RWPE1 (cell line): ENCODE results near the gene PLIN4.

Experiments
- CTCF ChIA-PET: fragments of 350-600 bp; sonication (Branson Sonifier 250); formaldehyde crosslinking; extraction: SDS; loops from one replicate; lab custom pipeline; 2021; lab: Yijun Ruan, JAX
- POLR2A ChIA-PET: fragments of 400-600 bp; formaldehyde crosslinking; extraction: SDS; loops from one replicate; lab custom pipeline; 2020; ENCODE audit warnings: antibody characterized with exemption; ENCODE audit not compliant: low non-redundant PET; lab: Yijun Ruan, JAX
- DNase-seq: peaks from one replicate; pipeline ENCODE4 v3.0.0; 2012; ENCODE audit warnings: low spot score
- H3K27ac ChIP-seq: fragments of 450-650 bp; 2 replicates; pipeline ENCODE4 v1.5.1; 2017
- TF ChIP-seq, protein P1 (sequence below): fragments of 450-650 bp; conservative IDR thresholded peaks from 2 replicates; pipeline ENCODE4 v1.5.1; 2017; ENCODE audit warnings: low read depth, mild to moderate bottlenecking

Gene PLIN4

DNA sequence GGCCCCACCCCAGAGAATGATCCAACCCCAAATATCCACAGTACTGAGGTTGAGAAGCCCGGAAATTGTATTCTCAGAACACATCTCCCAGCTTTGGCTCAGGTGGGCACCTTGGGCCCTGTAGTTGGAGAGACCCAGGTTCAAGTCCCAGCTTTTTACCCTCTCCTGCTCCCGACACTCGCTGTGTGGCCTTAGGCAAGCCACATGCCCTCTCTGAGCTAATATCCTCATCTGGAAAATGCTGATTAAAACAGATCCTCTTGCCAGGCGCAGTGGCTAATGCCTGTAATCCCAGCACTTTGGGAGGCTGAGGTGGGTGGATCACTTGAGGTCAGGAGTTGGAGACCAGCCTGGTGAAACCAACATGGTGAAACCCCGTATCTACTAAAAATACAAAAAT, 2.6 kb downstream of the PLIN4 start:
- peak overlapping the region; percentile 6; the same call in 1 of the 2 replicates for H3K27ac ChIP-seq
- ChIA-PET CTCF (interaction anchor here (1.3 kb wide), 1 partner anchor 10 kb away, joined by 3 read pairs; no protein-coding TSS in a partner anchor), POLR2A (no interaction called here)
- TF ChIP-seq, protein P1, sequence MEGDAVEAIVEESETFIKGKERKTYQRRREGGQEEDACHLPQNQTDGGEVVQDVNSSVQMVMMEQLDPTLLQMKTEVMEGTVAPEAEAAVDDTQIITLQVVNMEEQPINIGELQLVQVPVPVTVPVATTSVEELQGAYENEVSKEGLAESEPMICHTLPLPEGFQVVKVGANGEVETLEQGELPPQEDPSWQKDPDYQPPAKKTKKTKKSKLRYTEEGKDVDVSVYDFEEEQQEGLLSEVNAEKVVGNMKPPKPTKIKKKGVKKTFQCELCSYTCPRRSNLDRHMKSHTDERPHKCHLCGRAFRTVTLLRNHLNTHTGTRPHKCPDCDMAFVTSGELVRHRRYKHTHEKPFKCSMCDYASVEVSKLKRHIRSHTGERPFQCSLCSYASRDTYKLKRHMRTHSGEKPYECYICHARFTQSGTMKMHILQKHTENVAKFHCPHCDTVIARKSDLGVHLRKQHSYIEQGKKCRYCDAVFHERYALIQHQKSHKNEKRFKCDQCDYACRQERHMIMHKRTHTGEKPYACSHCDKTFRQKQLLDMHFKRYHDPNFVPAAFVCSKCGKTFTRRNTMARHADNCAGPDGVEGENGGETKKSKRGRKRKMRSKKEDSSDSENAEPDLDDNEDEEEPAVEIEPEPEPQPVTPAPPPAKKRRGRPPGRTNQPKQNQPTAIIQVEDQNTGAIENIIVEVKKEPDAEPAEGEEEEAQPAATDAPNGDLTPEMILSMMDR, result no peak
- DNase-seq, result no peak

DNA sequence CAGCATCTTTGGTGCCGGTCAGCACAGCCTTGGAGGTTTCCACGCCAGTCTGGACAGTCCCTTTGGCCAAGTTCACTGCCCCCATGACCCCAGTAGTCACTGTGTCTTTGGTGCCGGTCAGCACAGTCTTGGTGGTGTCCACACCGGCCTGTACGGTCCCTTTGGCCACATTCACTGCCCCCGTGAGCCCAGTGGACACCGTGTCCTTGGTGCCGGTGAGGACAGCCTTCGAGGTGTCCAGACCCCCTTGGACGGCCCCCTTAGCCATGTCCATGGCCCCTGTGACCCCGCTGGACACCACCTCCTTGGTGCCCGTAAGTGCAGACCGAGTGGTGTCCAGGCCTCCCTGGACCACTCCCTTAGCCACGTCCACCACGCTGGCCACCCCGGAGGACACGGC, 5.0 kb downstream of the PLIN4 start:
- ChIA-PET POLR2A (no interaction called here), CTCF (interaction anchor here (1.0 kb wide), 1 partner anchor 12 kb away, joined by 4 read pairs; no protein-coding TSS in a partner anchor)
- no peak overlapping the region for H3K27ac ChIP-seq
- TF ChIP-seq, protein P1, result no peak
- DNase-seq, result no peak

DNA sequence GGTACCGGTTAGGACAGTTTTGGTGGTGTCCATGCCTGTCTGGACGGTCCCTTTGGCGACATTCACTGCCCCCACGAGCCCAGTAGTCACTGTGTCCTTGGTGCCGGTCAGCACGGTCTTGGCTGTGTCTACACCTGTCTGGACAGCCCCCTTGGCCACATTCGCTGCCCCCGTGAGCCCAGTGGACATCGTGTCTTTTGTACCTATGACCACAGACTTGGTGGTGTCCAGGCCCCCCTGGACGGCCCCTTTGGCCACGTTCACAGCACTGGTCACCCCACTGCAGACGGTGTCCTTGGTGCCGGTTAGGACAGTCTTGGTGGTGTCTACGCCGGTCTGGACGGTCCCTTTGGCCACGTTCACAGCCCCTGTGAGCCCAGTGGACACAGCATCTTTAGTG, 6.2 kb downstream of the PLIN4 start:
- no peak for DNase-seq
- TF ChIP-seq, protein P1, result no peak
- CTCF ChIA-PET, result no interaction called here
- POLR2A ChIA-PET, result no interaction called here
- no peak overlapping the region for H3K27ac ChIP-seq

DNA sequence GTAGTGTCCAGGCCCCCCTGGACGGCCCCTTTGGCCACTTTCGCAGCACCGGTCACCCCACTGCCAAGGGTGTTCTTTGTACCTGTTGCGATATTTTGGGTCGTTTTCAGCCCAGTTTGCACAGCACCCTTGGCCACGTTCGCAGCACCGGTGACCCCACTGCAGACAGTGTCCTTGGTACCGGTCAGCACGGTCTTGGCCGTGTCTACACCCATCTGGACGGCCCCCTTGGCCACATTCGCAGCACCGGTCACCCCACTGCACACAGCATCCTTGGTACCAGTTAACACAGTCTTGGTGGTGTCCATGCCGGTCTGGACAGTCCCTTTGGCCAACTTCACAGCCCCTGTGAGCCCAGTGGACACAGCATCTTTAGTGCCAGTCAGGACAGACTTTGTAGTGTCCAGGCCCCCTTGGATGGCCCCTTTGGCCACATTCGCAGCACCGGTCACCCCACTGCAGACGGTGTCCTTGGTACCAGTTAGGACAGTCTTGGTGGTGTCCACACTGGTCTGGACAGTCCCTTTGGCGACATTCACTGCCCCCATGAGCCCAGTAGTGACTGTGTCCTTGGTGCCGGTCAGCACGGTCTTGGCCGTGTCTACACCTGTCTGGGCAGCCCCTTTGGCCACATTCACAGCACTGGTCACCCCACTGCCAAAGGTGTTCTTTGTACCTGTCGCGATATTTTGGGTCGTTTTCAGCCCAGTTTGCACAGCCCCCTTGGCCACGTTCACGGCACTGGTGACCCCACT, 6.8 kb downstream of the PLIN4 start:
- DNase-seq, result no peak
- no peak overlapping the region for H3K27ac ChIP-seq
- TF ChIP-seq, protein P1, result no peak
- CTCF ChIA-PET, result no interaction called here
- POLR2A ChIA-PET, result no interaction called here

DNA sequence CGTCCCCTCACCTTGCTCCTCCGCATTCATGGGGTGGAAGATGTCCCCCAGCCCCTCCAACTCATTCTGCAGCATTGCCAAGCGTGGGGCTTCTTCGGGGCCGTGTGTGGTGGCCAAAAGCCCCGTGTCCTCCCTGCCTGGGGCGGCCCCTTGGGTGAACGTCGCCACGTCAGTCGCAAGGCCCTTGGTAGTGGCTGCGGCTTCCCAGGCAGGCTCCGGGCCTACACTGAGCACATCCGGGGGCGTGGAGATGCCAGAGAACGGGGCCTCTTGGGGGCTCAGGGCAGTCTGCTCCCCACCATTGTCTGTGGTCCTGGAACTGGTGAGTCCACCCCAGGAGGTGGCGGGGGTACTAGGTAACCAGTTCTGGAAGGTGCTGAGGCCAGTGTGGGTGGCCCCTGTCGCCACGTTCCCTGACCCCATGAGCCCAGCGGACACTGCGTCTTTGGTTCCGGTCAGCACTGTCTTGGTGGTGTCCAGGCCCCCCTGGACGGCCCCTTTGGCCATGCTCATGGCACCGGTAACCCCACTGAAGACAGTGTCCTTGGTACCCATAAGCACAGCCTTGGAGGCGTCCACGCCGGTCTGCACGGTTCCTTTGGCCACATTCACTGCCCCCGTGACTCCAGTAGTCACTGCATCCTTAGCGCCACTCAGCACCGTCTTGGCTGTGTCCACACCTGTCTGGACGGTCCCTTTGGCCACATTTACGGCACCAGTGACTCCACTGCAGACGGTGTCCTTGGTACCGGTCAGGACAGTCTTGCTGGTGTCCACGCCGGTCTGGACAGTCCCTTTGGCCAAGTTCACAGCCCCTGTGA, 7.6 kb downstream of the PLIN4 start:
- no peak overlapping the region for H3K27ac ChIP-seq
- POLR2A ChIA-PET, result no interaction called here
- TF ChIP-seq, protein P1, result no peak
- CTCF ChIA-PET, result no interaction called here
- DNase-seq, result no peak

DNA sequence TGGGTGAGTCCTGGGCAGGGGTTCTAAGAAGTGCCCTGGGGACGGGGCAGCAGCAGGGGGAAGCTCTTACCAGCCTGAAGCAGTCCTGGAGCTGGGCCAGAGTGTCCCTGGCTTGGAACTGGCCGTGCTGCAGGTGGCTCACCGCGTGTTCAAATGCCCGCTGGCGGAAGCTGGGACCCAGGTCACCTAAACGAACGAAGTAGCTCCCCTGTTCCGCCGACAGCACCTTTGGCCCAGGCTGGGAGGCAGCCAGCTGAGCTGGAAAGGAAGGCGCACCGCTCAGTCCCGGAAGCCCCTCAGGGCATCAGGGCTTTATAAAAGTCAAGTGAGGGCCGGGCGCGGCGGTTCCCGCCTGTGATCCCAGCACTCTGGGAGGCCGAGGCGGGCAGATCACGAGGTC, 9.6 kb downstream of the PLIN4 start:
- DNase-seq, result no peak
- ChIA-PET CTCF (interaction anchor here (0.6 to 1.0 kb wide), 2 partner anchors 18 to 38 kb away, joined by 3 to 4 read pairs; no protein-coding TSS in a partner anchor), POLR2A (no interaction called here)
- TF ChIP-seq, protein P1, result no peak
- H3K27ac ChIP-seq, result no peak overlapping the region
